HepG2 (cell line): ENCODE measurements around the gene GFRA3. TPM values are rescaled to one million over a fixed set of nuclear protein-coding genes. Genes with fewer than 3 reads are reported as not detected.

ENCODE experiments used
- CBX1 ChIP-seq: IDR thresholded peaks from one replicate; pipeline ENCODE4 v1.6.1; 2016; ENCODE audit warnings: antibody characterized with exemption, low read depth
- FLYWCH1 ChIP-seq: sonication (generic); formaldehyde crosslinking; IDR thresholded peaks from 2 replicates; pipeline ENCODE4 v1.8.1; 2023; ENCODE audit warnings: mild to moderate bottlenecking, missing genetic modification reagents
- FOXA1 ChIP-seq, 2 experiments: fragments of 450-650 bp in 1 of 2; sonication (generic) in 1 of 2; formaldehyde crosslinking in 1 of 2; IDR thresholded peaks; 2 replicates each; pipeline versions ENCODE4 v1.4.0 to v1.6.1; 2016 to 2020; ENCODE audit warnings: missing genetic modification reagents in 1 of 2
- MED8 ChIP-seq: sonication (generic); formaldehyde crosslinking; IDR thresholded peaks from 2 replicates; pipeline ENCODE4 v1.8.1; 2023; ENCODE audit warnings: mild to moderate bottlenecking, missing genetic modification reagents; ENCODE audit not compliant: insufficient replicate concordance
- PPARG ChIP-seq: conservative IDR thresholded peaks from 2 replicates; pipeline ENCODE4 v1.6.1; 2016; ENCODE audit warnings: missing biosample characterization, missing genetic modification reagents
- SATB2 ChIP-seq: sonication (generic); formaldehyde crosslinking; IDR thresholded peaks from 2 replicates; pipeline ENCODE4 v1.5.0; 2020; ENCODE audit warnings: missing genetic modification reagents
- YEATS2 ChIP-seq: sonication (generic); formaldehyde crosslinking; IDR thresholded peaks from 2 replicates; pipeline ENCODE4 v1.4.0; 2020; ENCODE audit warnings: missing genetic modification reagents, borderline replicate concordance
- ZNF431 ChIP-seq: sonication (generic); formaldehyde crosslinking; IDR thresholded peaks from 2 replicates; pipeline ENCODE4 v1.9.0; 2022; ENCODE audit warnings: missing genetic modification reagents, low read depth, mild to moderate bottlenecking, borderline replicate concordance
- ZNF460 ChIP-seq: sonication (generic); formaldehyde crosslinking; IDR thresholded peaks from 2 replicates; pipeline ENCODE4 v1.5.1; 2020; ENCODE audit warnings: missing genetic modification reagents, mild to moderate bottlenecking, borderline replicate concordance
- ZNF614 ChIP-seq: IDR thresholded peaks from 2 replicates; pipeline ENCODE4 v1.6.1; 2018; ENCODE audit warnings: missing biosample characterization, missing genetic modification reagents, inconsistent platforms, borderline replicate concordance
- polyA plus RNA-seq, 8 experiments: library from polyadenylated mRNA; depleted of rRNA in 3 of 8; stranded (reverse) in 7 of 8; unstranded in 1 of 8; fragments of >200 nt; fragmentation: Illumina TruSeq in 4 of 8; extraction: Trizol in 4 of 8; gene quantifications; 2 replicates each; pipeline versions ENCODE4 v1.2.1 to v1.2.3, GENCODE V29; 2011 to 2016; ENCODE audit warnings: low read depth in 4 of 8, missing spikeins in 1 of 8, mixed read lengths in 1 of 8; ENCODE audit not compliant: insufficient read depth in 1 of 8
- total RNA-seq, 5 experiments: library from RNA; depleted of rRNA; stranded (reverse); fragments of >200 nt; fragmentation: Illumina TruSeq; extraction: Trizol; gene quantifications; 2 replicates each; pipeline ENCODE4 v1.2.3, GENCODE V29; 2016; ENCODE audit warnings: low read depth in 1 of 5
- TF ChIP-seq, protein P1 (sequence below): sonication (generic); formaldehyde crosslinking; IDR thresholded peaks from one replicate; pipeline ENCODE4 v1.5.1; 2020; ENCODE audit warnings: mild to moderate bottlenecking, missing genetic modification reagents; ENCODE audit errors: not compliant biosample characterization
- TF ChIP-seq, protein P2 (sequence below): sonication (generic); formaldehyde crosslinking; IDR thresholded peaks from 2 replicates; pipeline ENCODE4 v1.9.0; 2022; ENCODE audit warnings: low read depth, missing genetic modification reagents
- TF ChIP-seq, protein P3 (sequence below): sonication (generic); formaldehyde crosslinking; IDR thresholded peaks from 2 replicates; pipeline ENCODE4 v1.4.0; 2020; ENCODE audit warnings: missing genetic modification reagents

Gene GFRA3
- total and polyA plus RNA-seq, 2 of the 13 experiments (the other 11 are each of a cell fraction or from before 2014, with no cell fraction given), result 0.27 to 0.30 TPM

- TF ChIP-seq, protein P1, sequence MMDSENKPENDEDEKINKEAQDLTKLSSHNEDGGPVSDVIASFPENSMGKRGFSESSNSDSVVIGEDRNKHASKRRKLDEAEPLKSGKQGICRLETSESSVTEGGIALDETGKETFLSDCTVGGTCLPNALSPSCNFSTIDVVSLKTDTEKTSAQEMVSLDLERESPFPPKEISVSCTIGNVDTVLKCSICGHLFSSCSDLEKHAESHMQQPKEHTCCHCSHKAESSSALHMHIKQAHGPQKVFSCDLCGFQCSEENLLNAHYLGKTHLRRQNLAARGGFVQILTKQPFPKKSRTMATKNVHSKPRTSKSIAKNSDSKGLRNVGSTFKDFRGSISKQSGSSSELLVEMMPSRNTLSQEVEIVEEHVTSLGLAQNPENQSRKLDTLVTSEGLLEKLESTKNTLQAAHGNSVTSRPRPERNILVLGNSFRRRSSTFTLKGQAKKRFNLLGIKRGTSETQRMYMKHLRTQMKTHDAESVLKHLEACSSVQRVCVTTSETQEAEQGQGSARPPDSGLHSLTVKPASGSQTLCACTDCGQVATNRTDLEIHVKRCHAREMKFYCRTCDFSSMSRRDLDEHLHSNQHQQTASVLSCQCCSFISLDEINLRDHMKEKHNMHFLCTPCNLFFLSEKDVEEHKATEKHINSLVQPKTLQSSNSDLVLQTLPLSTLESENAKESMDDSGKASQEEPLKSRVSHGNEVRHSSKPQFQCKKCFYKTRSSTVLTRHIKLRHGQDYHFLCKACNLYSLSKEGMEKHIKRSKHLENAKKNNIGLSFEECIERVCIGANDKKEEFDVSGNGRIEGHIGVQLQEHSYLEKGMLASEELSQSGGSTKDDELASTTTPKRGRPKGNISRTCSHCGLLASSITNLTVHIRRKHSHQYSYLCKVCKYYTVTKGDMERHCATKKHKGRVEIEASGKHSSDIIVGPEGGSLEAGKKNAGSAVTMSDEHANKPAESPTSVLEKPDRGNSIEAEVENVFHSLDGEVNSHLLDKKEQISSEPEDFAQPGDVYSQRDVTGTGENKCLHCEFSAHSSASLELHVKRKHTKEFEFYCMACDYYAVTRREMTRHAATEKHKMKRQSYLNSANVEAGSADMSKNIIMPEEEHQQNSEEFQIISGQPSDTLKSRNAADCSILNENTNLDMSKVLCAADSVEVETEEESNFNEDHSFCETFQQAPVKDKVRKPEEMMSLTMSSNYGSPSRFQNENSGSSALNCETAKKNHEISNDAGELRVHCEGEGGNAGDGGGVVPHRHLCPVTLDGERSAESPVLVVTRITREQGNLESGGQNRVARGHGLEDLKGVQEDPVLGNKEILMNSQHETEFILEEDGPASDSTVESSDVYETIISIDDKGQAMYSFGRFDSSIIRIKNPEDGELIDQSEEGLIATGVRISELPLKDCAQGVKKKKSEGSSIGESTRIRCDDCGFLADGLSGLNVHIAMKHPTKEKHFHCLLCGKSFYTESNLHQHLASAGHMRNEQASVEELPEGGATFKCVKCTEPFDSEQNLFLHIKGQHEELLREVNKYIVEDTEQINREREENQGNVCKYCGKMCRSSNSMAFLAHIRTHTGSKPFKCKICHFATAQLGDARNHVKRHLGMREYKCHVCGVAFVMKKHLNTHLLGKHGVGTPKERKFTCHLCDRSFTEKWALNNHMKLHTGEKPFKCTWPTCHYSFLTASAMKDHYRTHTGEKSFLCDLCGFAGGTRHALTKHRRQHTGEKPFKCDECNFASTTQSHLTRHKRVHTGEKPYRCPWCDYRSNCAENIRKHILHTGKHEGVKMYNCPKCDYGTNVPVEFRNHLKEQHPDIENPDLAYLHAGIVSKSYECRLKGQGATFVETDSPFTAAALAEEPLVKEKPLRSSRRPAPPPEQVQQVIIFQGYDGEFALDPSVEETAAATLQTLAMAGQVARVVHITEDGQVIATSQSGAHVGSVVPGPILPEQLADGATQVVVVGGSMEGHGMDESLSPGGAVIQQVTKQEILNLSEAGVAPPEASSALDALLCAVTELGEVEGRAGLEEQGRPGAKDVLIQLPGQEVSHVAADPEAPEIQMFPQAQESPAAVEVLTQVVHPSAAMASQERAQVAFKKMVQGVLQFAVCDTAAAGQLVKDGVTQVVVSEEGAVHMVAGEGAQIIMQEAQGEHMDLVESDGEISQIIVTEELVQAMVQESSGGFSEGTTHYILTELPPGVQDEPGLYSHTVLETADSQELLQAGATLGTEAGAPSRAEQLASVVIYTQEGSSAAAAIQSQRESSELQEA (CRISPR knock-in tag), result peak; percentile 52
- TF ChIP-seq MED8 (CRISPR knock-in tag) (no peak), ZNF431 (CRISPR knock-in tag) (no peak), FLYWCH1 (CRISPR knock-in tag) (no peak), CBX1 (no peak), FOXA1 (IDR thresholded peaks at IDR 0.05) (no peak), FOXA1 (CRISPR knock-in tag; IDR thresholded peaks at IDR 0.05) (peak; percentile 72), ZNF460 (CRISPR knock-in tag) (no peak), SATB2 (CRISPR knock-in tag) (no peak), PPARG (CRISPR knock-in tag) (0 out of 2 replicates have a peak, but pooled peaks have one; percentile 9), ZNF614 (CRISPR knock-in tag) (no peak), YEATS2 (CRISPR knock-in tag) (peak; percentile 79; the same call in 1 of the 2 replicates)
- TF ChIP-seq, protein P2, sequence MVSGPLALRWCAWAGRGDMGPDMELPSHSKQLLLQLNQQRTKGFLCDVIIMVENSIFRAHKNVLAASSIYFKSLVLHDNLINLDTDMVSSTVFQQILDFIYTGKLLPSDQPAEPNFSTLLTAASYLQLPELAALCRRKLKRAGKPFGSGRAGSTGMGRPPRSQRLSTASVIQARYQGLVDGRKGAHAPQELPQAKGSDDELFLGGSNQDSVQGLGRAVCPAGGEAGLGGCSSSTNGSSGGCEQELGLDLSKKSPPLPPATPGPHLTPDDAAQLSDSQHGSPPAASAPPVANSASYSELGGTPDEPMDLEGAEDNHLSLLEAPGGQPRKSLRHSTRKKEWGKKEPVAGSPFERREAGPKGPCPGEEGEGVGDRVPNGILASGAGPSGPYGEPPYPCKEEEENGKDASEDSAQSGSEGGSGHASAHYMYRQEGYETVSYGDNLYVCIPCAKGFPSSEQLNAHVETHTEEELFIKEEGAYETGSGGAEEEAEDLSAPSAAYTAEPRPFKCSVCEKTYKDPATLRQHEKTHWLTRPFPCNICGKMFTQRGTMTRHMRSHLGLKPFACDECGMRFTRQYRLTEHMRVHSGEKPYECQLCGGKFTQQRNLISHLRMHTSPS, result no peak
- TF ChIP-seq, protein P3, sequence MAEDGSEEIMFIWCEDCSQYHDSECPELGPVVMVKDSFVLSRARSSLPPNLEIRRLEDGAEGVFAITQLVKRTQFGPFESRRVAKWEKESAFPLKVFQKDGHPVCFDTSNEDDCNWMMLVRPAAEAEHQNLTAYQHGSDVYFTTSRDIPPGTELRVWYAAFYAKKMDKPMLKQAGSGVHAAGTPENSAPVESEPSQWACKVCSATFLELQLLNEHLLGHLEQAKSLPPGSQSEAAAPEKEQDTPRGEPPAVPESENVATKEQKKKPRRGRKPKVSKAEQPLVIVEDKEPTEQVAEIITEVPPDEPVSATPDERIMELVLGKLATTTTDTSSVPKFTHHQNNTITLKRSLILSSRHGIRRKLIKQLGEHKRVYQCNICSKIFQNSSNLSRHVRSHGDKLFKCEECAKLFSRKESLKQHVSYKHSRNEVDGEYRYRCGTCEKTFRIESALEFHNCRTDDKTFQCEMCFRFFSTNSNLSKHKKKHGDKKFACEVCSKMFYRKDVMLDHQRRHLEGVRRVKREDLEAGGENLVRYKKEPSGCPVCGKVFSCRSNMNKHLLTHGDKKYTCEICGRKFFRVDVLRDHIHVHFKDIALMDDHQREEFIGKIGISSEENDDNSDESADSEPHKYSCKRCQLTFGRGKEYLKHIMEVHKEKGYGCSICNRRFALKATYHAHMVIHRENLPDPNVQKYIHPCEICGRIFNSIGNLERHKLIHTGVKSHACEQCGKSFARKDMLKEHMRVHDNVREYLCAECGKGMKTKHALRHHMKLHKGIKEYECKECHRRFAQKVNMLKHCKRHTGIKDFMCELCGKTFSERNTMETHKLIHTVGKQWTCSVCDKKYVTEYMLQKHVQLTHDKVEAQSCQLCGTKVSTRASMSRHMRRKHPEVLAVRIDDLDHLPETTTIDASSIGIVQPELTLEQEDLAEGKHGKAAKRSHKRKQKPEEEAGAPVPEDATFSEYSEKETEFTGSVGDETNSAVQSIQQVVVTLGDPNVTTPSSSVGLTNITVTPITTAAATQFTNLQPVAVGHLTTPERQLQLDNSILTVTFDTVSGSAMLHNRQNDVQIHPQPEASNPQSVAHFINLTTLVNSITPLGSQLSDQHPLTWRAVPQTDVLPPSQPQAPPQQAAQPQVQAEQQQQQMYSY (CRISPR knock-in tag), result no peak
Measured at GRCh38 chr5:138213161-138214029, 61.0 kb downstream of the GFRA3 start, which contains the start of gene CDC23 (continued).
